ENCODE measurements around the gene VTI1A.

VTI1A gene

GRCh38 chr10:112763916-112764520 lies 317.0 kb downstream of the VTI1A start:
- no peak for DNase-seq

- no peak for DNase-seq
These were observed 318.8 kb downstream of the VTI1A start for GRCh38 chr10:112765717-112766235.

GRCh38 chr10:112766636-112767035 lies 319.6 kb downstream of the VTI1A start:
- DNase-seq = no peak

- DNase-seq = no peak
These were observed 320.1 kb downstream of the VTI1A start for GRCh38 chr10:112767156-112767555.

- no peak for DNase-seq
These were observed 321.1 kb downstream of the VTI1A start for GRCh38 chr10:112768121-112768520.

- DNase-seq = no peak
These were observed 322.1 kb downstream of the VTI1A start for GRCh38 chr10:112769081-112769480.

- DNase-seq = no peak
These were observed 322.8 kb downstream of the VTI1A start for GRCh38 chr10:112769611-112770370.

- no peak for DNase-seq
These were observed 324.7 kb downstream of the VTI1A start for GRCh38 chr10:112771733-112772132.

GRCh38 chr10:112773783-112774182 lies 326.8 kb downstream of the VTI1A start:
- no peak for DNase-seq

GRCh38 chr10:112774210-112774609 lies 327.2 kb downstream of the VTI1A start:
- DNase-seq = no peak

- DNase-seq = no peak
These were observed 327.8 kb downstream of the VTI1A start for GRCh38 chr10:112774798-112775197.

GRCh38 chr10:112775381-112775780 lies 328.4 kb downstream of the VTI1A start:
- DNase-seq = no peak

GRCh38 chr10:112775892-112776674 lies 329.1 kb downstream of the VTI1A start:
- DNase-seq = peak; percentile 18

GRCh38 chr10:112778579-112778978 lies 331.6 kb downstream of the VTI1A start:
- no peak for DNase-seq

GRCh38 chr10:112779025-112779770 lies 332.2 kb downstream of the VTI1A start:
- no peak for DNase-seq

- DNase-seq = no peak
These were observed 335.3 kb downstream of the VTI1A start for GRCh38 chr10:112782200-112782907.

GRCh38 chr10:112783351-112784021 lies 336.5 kb downstream of the VTI1A start:
- DNase-seq = no peak

- no peak for DNase-seq
These were observed 337.0 kb downstream of the VTI1A start for GRCh38 chr10:112784022-112784461.

GRCh38 chr10:112785089-112785488 lies 338.1 kb downstream of the VTI1A start:
- no peak for DNase-seq

- no peak for DNase-seq
These were observed 342.2 kb downstream of the VTI1A start for GRCh38 chr10:112789248-112789647.

GRCh38 chr10:112790030-112790429 lies 343.0 kb downstream of the VTI1A start:
- no peak for DNase-seq

GRCh38 chr10:112790921-112791320 lies 343.9 kb downstream of the VTI1A start:
- DNase-seq = no peak

Data from COR-L47 (cell line).